Ectodermal cell (in vitro differentiated cells): Measurements from ENCODE around the gene SLIT3.

Experiments used
- H3K27ac ChIP-seq: 2 replicates; pipeline ENCODE4 v1.7.0; 2013; ENCODE audit warnings: mild to moderate bottlenecking, low read depth, low read length; ENCODE audit not compliant: insufficient read depth, poor library complexity, severe bottlenecking
- H3K27me3 ChIP-seq: 2 replicates; pipeline ENCODE4 v1.7.0; 2013; ENCODE audit warnings: mild to moderate bottlenecking, low read length; ENCODE audit not compliant: insufficient read depth, control insufficient read depth, poor library complexity, severe bottlenecking
- H3K36me3 ChIP-seq: one replicate; pipeline ENCODE4 v1.7.0; 2013; ENCODE audit warnings: low read length; ENCODE audit not compliant: control insufficient read depth, insufficient read depth
- H3K4me1 ChIP-seq: one replicate; pipeline ENCODE4 v1.7.0; 2013; ENCODE audit warnings: low read length; ENCODE audit not compliant: control insufficient read depth, insufficient read depth
- H3K4me3 ChIP-seq: 2 replicates; pipeline ENCODE4 v1.7.0; 2013; ENCODE audit warnings: low read depth, low read length, control low read depth; ENCODE audit not compliant: insufficient read depth
- H3K9me3 ChIP-seq: 2 replicates; pipeline ENCODE4 v1.7.0; 2013; ENCODE audit warnings: mild to moderate bottlenecking, low read length, moderate library complexity; ENCODE audit not compliant: control insufficient read depth
- WGBS, 2 experiments: methylation state at CpG; one replicate each; pipeline ENCODE4 v1.1.7; 2013; ENCODE audit warnings: missing lambda C conversion rate in 2 of 2; 5-methylcytosine and 5-hydroxymethylcytosine counted together

SLIT3 gene

DNA sequence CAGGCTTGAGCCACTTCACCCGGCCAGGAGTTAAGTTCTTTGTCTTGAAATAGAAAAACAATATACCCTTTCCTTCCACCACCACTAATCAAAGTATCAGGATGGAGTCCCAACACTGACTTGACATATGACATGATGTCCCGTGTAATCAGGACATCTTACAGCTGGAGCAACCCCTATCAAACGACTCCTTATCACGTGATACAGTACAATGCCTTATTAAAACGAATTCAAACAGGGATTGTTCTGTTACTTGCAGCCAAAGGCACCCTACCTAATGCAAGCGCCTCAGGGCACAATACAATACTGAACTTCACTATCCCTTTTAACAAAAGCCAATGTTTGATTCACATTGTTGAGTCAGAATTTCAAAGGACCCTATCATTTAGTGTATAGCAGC is 261.3 kb downstream of the SLIT3 start:
- Histone ChIP-seq H3K9me3 (no peaks in the 10 kb centered on the region), H3K27ac (no peak overlapping the region), H3K27me3 (no peaks in the 10 kb centered on the region), H3K4me3 (no peak overlapping the region), H3K36me3 (no peaks in the 10 kb centered on the region), H3K4me1 (peaks cover 21% of the 10 kb centered on the region)
- 86 to 90% methylated on average over 6 of the region's 6 CpGs for WGBS, 2 experiments

DNA sequence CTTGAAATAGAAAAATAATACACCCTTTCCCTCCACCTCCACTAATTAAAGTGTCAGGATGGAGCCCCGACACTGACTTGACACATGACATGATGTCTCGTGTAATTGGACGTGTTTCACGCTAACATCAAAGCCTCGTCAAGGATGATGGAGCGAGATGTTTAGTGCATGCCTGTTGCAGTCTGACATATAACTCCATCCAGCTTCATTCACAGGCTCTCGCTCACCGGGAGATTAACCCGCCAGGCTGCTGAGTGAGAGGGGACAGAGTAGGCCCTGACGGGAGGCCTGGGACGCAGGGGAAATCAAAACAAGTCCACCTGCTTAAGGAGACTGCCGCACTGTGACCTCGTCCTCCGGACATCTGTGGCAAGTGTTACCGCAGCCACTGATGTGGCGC is 263.5 kb downstream of the SLIT3 start:
- H3K9me3 ChIP-seq, result no peaks in the 10 kb centered on the region
- H3K27ac ChIP-seq, result no peak overlapping the region
- 80 to 84% methylated on average over 16 of the region's 16 CpGs for WGBS, 2 experiments
- H3K4me1 ChIP-seq, result peaks cover 19% of the 10 kb centered on the region
- H3K4me3 ChIP-seq, result no peak overlapping the region
- H3K36me3 ChIP-seq, result no peaks in the 10 kb centered on the region
- no peaks in the 10 kb centered on the region for H3K27me3 ChIP-seq

DNA sequence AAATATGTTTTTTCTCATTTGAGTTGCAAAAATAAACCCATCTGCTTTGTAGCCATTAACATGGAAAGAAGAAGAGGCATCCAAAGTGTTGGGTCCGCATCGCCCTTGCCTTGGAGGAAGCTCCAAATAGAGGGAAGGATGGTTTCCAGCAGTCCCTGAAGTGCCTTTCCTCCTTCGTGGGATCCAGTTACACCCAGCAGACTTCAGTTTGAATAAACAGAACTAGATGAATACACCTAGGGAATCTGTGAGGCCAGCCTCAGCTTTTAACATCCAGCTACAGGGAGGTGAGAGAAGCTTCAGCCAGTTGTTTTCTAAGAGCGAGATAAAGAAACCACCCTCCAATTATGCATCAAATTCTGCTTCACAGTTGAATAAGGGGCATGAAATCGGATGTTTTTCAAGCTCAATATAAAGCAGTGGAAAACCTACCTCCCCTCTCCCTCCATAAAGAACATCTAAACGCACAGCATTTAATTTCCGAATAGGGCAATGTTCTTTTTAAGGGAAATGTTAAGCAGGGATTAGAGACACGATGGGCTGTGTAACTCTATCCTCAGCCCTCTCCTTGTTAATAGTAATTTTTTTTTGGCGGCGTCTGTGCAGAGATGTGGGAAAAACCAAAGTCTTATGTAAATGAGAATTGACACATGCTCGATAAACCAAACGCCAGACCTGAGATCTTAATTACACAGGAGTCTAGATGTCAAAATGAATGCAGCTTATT is 264.7 kb downstream of the SLIT3 start:
- 82 to 85% methylated on average over 12 of the region's 12 CpGs for WGBS, 2 experiments
- Histone ChIP-seq H3K27ac (no peak overlapping the region), H3K4me3 (no peak overlapping the region)

DNA sequence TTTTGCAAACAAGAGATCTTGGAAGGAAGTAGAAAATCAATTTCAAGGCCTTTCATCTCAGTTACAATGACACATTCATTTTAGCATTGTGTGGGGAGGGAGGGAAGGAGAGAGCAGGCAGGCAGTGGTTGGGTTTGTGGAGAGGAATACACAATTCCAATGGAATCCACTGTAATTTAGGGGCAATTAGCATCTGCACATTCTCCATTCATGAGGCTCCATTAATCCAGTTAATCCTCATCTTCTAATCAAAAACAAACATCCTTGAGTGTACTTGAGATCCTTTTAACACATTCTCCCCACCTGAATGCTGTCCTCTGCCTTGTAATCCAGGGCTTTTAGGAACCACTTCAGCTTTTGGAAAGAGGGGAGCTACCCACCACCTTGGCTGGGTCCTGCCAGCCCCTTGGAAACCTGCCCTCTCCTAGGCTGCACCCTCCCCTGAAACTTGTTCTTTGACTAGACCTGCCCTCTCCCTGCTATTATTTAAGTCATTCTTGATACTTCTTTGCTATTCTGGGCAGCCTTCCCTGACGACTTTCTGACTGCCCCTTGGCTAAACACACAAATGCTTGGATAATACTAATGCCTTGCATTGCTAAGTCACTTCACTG is 271.2 kb downstream of the SLIT3 start:
- H3K36me3 ChIP-seq, result no peaks in the 10 kb centered on the region
- H3K27me3 ChIP-seq, result no peaks in the 10 kb centered on the region
- H3K4me1 ChIP-seq, result peaks cover 20% of the 10 kb centered on the region
- H3K27ac ChIP-seq, result no peak overlapping the region
- H3K9me3 ChIP-seq, result no peaks in the 10 kb centered on the region
- 59 to 65% methylated on average over 1 of the region's 1 CpG for WGBS, 2 experiments
- H3K4me3 ChIP-seq, result no peak overlapping the region

More for the DNA sequence above, 264.7 kb downstream of the SLIT3 start:
- Histone ChIP-seq H3K4me1 (peaks cover 19% of the 10 kb centered on the region), H3K27me3 (no peaks in the 10 kb centered on the region), H3K9me3 (no peaks in the 10 kb centered on the region), H3K36me3 (no peaks in the 10 kb centered on the region)

DNA sequence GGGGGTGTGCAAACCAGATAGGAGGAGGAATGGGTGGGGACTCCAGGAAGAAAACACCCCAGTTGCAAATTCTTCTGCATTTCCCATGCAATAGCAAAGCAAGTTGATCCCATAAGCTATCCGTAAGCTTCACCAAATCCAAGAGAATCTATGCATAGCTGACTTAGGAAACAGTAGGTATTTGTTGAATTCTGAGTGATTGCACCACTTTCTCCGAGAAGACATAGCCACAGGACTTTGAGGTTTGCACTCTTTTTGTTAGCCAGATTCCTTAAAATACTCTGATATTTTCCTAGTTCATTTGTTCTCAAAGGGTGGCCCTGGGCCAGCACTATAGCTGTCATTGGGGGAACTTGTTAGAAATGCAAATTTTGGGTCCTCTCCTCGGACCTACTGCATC is 271.9 kb downstream of the SLIT3 start:
- no peaks in the 10 kb centered on the region for H3K36me3 ChIP-seq
- no peaks in the 10 kb centered on the region for H3K9me3 ChIP-seq
- no peak overlapping the region for H3K4me3 ChIP-seq
- WGBS, 2 experiments, result 74 to 78% methylated on average over 3 of the region's 3 CpGs
- no peaks in the 10 kb centered on the region for H3K27me3 ChIP-seq
- peaks cover 20% of the 10 kb centered on the region for H3K4me1 ChIP-seq
- no peak overlapping the region for H3K27ac ChIP-seq

DNA sequence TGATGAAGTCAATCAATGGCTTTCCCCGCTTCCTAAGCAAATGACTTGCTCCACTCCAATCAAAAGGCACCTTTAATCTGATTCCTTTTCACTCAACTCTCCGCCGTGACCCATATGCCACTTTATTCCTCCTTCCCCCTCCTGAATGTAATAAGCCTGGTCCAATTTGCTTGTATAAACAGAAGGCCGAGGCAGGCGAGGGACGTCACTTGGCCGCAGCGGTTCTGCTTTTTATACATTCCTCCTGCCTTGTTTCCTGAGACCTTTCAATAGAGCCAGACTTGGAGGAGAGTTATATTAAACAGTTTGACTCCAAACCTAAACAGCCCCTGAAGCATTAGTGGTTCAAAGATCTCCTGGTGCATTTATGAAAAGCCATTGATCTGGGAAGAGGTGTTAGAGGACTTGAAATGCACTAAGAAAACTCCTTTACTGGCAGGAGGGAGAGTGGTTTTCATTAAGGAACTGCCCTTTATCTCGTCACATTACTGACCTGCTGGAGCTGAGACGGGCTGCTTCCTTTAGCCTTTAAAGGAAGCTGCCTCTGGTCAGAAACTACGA is 273.4 kb downstream of the SLIT3 start:
- Histone ChIP-seq H3K9me3 (no peaks in the 10 kb centered on the region), H3K4me1 (peaks cover 20% of the 10 kb centered on the region), H3K27me3 (no peaks in the 10 kb centered on the region), H3K36me3 (no peaks in the 10 kb centered on the region), H3K4me3 (no peak overlapping the region), H3K27ac (peak overlapping the region; percentile 48)
- 63 to 71% methylated on average over 11 of the region's 11 CpGs for WGBS, 2 experiments

DNA sequence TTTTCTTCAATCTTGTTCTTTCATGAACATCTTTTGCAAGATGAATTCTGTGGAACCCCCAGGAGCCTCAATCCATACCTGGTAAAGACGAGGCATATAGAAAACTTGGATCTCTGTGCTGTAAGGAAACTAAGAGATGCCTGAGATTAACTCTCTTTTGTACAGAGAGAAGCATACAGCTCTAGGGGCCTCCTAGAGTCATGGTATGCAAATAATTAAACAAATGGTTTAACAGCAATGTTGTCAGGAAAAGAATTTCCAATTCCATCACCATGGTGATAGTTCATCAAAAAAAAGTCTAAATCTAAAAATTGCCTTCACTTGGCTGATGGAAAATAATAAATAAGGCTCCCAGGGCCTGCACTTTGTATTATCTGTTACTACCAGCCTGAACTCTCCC is 275.4 kb downstream of the SLIT3 start:
- no peaks in the 10 kb centered on the region for H3K36me3 ChIP-seq
- no peaks in the 10 kb centered on the region for H3K9me3 ChIP-seq
- H3K27ac ChIP-seq, result no peak overlapping the region
- H3K27me3 ChIP-seq, result no peaks in the 10 kb centered on the region
- 89 to 91% methylated on average over 1 of the region's 1 CpG for WGBS, 2 experiments
- no peak overlapping the region for H3K4me3 ChIP-seq
- peaks cover 20% of the 10 kb centered on the region for H3K4me1 ChIP-seq

DNA sequence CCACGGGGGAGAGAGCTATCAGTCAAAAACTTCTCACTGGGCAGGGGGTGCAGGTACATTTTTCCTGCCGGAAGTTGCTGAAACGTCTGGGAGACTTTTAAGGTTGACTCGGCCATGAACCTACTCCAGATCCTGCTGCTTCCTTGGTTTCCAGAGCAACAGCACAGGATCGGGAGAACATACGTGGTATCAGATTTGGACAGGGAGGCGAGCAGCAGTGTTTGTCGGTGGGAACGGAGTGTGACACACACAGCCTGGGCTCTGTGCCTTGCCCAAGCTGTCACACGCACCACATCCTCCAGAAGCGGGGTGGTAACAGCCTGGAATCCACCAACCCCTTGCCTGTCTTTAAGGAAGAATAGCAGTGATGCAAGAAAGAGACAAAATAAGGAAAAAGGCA is 276.5 kb downstream of the SLIT3 start:
- WGBS, 2 experiments, result 94 to 95% methylated on average over 11 of the region's 11 CpGs
- H3K27ac ChIP-seq, result no peak overlapping the region
- H3K9me3 ChIP-seq, result no peaks in the 10 kb centered on the region
- H3K4me1 ChIP-seq, result peaks cover 13% of the 10 kb centered on the region
- H3K27me3 ChIP-seq, result no peaks in the 10 kb centered on the region
- no peak overlapping the region for H3K4me3 ChIP-seq
- no peaks in the 10 kb centered on the region for H3K36me3 ChIP-seq

DNA sequence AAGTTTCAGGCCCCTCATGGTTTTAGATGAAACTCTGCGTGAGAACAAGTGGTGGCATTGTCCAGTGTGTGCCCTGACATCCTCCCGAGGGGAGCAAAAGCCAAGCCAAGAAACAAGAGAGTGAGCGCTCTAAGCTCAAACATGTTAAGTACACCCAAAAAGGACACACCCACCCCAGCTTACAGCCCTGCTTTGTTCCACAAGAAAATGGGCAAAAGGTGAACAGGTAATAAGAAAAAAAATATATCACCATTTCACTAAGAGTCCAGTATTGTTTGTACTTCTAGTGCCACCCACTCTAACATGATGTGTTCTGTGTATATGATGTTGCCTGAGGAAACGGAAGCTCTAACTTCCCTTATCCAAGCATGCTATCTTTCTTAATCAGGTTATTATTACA is 278.2 kb downstream of the SLIT3 start:
- Histone ChIP-seq H3K27me3 (no peaks in the 10 kb centered on the region), H3K9me3 (no peaks in the 10 kb centered on the region), H3K4me1 (peaks cover 9% of the 10 kb centered on the region), H3K27ac (no peak overlapping the region), H3K36me3 (no peaks in the 10 kb centered on the region), H3K4me3 (no peak overlapping the region)
- 83 to 96% methylated on average over 3 to 4 of the region's 4 CpGs for WGBS, 2 experiments

DNA sequence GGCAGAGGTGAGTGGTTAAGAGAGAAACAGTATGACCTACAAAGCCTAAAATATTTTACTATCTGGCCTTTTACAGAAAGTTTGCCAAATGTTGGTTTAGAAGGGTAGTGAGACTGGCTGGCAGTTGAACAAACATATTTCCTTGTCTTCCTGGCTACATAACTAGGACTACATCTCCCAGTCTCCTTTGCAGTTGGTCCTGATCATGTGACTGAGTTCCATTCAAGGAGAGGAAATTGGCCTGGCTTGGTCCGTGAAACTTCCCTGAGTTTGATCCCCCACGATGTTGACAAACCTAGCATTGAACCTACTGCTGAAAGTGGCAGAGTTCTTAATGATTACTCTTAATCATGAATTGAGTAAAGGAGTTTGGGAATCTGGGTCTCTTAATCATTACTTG is 280.8 kb downstream of the SLIT3 start:
- no peaks in the 10 kb centered on the region for H3K36me3 ChIP-seq
- no peak overlapping the region for H3K27ac ChIP-seq
- no peaks in the 10 kb centered on the region for H3K4me1 ChIP-seq
- 44 to 45% methylated on average over 2 of the region's 2 CpGs for WGBS, 2 experiments
- H3K27me3 ChIP-seq, result no peaks in the 10 kb centered on the region
- no peaks in the 10 kb centered on the region for H3K9me3 ChIP-seq
- H3K4me3 ChIP-seq, result no peak overlapping the region
